IMR-90 (cell line): Measurements from ENCODE around the gene FRS3.

Experiments
- CEBPB ChIP-seq: IDR thresholded peaks from 2 replicates; pipeline ENCODE4 v1.6.1; 2012; ENCODE audit warnings: low read depth, low read length, improper control_type of control experiment
- CTCF ChIP-seq: conservative IDR thresholded peaks from 2 replicates; pipeline ENCODE4 v1.5.1; 2012; ENCODE audit warnings: mild to moderate bottlenecking, low read depth, low read length, improper control_type of control experiment
- ELK1 ChIP-seq: fragments of 150-350 bp; IDR thresholded peaks from 2 replicates; pipeline ENCODE4 v1.6.1; 2016; ENCODE audit warnings: low read depth, mild to moderate bottlenecking, low read length, moderate library complexity, borderline replicate concordance
- FOS ChIP-seq: fragments of 150-350 bp; IDR thresholded peaks from 2 replicates; pipeline ENCODE4 v1.6.1; 2016; ENCODE audit warnings: low read depth, low read length
- MAFK ChIP-seq: IDR thresholded peaks from 2 replicates; pipeline ENCODE4 v1.6.1; 2012; ENCODE audit warnings: low read depth, low read length, improper control_type of control experiment
- MXI1 ChIP-seq: IDR thresholded peaks from 2 replicates; pipeline ENCODE4 v1.6.1; 2012; ENCODE audit warnings: low read depth, mild to moderate bottlenecking, low read length, moderate library complexity, borderline replicate concordance
- POLR2A ChIP-seq: IDR thresholded peaks from 2 replicates; pipeline ENCODE4 v1.6.1; 2012; ENCODE audit warnings: mild to moderate bottlenecking, low read depth, low read length
- RAD21 ChIP-seq: IDR thresholded peaks from 2 replicates; pipeline ENCODE4 v1.6.1; 2012; ENCODE audit warnings: low read length, improper control_type of control experiment
- RCOR1 ChIP-seq: IDR thresholded peaks from 2 replicates; pipeline ENCODE4 v1.6.1; 2012; ENCODE audit warnings: mild to moderate bottlenecking, low read length, improper control_type of control experiment; ENCODE audit not compliant: insufficient replicate concordance
- SMC3 ChIP-seq: fragments of 150-350 bp; IDR thresholded peaks from 2 replicates; pipeline ENCODE4 v1.6.1; 2016; ENCODE audit warnings: low read depth, mild to moderate bottlenecking, antibody characterized with exemption, low read length, moderate library complexity
- USF2 ChIP-seq: fragments of 150-350 bp; IDR thresholded peaks from 2 replicates; pipeline ENCODE4 v1.6.1; 2017; ENCODE audit warnings: mild to moderate bottlenecking, antibody characterized with exemption, low read length, low read depth

- TF ChIP-seq CTCF (0 out of 2 replicates have a peak, but pooled peaks have one; percentile 23), POLR2A (no peak), MAFK (no peak), FOS (peak; percentile 66), USF2 (no peak), MXI1 (no peak), RAD21 (no peak), SMC3 (no peak), ELK1 (no peak), CEBPB (peak; percentile 100), RCOR1 (no peak)
These were observed 56.0 kb downstream of the FRS3 start for GRCh38 chr6:41723530-41724227.
